PC-9 (cell line): ENCODE data around the gene ZNF256.

Experiments used
- CTCF ChIP-seq: fragments of 200-600 bp; sonication (generic); conservative IDR thresholded peaks from 2 replicates; pipeline ENCODE4 v1.6.1; 2017; ENCODE audit warnings: mixed run types, antibody characterized with exemption, mild to moderate bottlenecking, moderate library complexity
- EZH2 ChIP-seq: fragments of 200-600 bp; sonication (generic); IDR thresholded peaks from 2 replicates; pipeline ENCODE4 v1.8.0; 2017; ENCODE audit warnings: antibody characterized with exemption, low read depth

GRCh38 chr19:57934820-57935665 is 12.5 kb downstream of the ZNF256 start, which contains the start of gene ZNF418:
- TF ChIP-seq CTCF (no peak), EZH2 (no peak)
